Inflammatory macrophage treated with lipopolysaccharide for 4 hours (primary cell): ENCODE data around the gene HEXB.

Experiments
- DNase-seq: peaks from one replicate; pipeline ENCODE4 v3.0.0-alpha.2; 2020

Gene HEXB

DNA sequence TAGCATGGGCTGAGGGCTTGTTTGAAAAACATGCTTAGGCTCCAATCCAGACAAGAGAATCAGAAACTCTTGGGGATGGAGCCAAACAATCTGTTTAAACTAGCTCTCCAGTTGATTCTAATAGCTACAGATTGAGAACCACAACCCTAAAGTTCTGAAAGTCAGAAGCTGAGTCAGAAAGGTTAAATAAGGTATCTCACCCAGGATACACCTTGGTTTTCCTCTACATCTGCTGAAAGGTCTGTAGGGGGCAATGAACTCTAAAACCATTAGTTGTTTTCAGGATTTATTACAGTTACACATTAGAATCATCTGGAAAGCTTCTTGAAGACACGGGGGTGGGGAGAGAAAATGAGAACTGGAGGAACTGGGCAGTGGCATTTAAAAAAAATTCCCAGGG lies 76.2 kb downstream of the HEXB start:
- DNase-seq, result no peak

DNA sequence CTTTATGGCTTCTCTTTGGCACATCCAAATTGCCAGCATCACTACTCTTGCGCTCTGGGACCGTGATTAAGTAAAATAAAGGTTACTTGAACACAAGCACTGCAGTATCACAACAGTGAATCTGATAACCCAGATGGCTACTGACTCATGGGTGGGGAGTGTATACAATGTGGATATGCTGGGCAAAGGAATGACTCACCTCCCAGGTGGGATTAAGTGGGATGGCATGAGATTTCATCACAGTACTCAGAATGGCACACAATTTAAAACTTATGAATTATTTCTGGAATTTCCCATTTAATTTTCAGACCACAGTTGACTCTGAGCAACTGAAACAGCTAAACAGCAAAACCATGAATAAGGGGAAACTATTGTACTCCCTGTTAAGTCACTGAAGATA lies 77.6 kb downstream of the HEXB start:
- DNase-seq, result no peak

DNA sequence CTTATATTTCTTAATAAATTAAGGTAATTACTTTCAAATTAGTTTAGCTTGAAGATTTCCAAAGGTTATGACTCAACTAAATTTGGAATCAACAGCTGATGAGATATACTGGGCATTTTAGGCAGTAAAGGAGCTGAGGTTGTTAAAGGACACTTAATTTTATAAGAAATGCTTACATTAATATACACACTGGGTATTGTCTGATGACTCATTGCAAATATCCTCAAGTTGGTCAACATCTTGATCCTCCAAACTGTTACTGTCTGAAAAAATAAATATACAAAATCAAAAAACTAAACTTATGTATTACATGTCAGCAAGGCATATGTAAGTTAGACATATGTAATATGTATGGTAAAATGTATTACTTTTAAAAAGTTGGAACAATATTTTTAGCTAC lies 78.5 kb downstream of the HEXB start:
- DNase-seq, result no peak

- no peak for DNase-seq
Observed at GRCh38 chr5:74765201-74765600, 80.2 kb downstream of the HEXB start.

- DNase-seq, result no peak
Observed at GRCh38 chr5:74765929-74766328, 80.9 kb downstream of the HEXB start.

GRCh38 chr5:74766418-74766848 lies 81.4 kb downstream of the HEXB start:
- peak; percentile 73 for DNase-seq

- peak; percentile 95 for DNase-seq
Observed at GRCh38 chr5:74766849-74767578, 82.0 kb downstream of the HEXB start, which contains the start of the genes GFM2 and NSA2. Gene GFM2, minus strand, starts transcription at chr5:74767117. Its CDS starts 3,375 bp downstream, at chr5:74763742. Gene NSA2, plus strand, starts transcription at chr5:74767249. Its CDS starts 112 bp downstream, at chr5:74767361.

GRCh38 chr5:74767579-74767913 lies 82.5 kb downstream of the HEXB start:
- peak; percentile 76 for DNase-seq
